K562 (cell line): Measurements from ENCODE around the gene HDGFL1. TPM values are rescaled to one million over a fixed set of nuclear protein-coding genes. Genes with fewer than 3 reads are reported as not detected.

Experiments used
- ATAC-seq: fragments of 200-7000 bp; cut with Tn5 transposase; 3 replicates; pipeline ENCODE4 v1.9.1; 2020; ENCODE audit warnings: moderate library complexity
- BruUV-seq: library from RNA; stranded (reverse); fragments of 400-500 nt; replicated peaks from 2 replicates; lab custom pipeline; 2021; lab: Mats Ljungman, UMichigan
- CTCF ChIA-PET: fragments of 300-600 bp; formaldehyde crosslinking; extraction: SDS; loops from one replicate; lab custom pipeline; 2021; ENCODE audit warnings: low intra/inter-chr PET ratio; lab: Yijun Ruan, JAX
- POLR2A ChIA-PET: fragments of 300-600, 350-650 bp; sonication (Branson Sonifier 250); formaldehyde crosslinking; extraction: SDS; loops from one replicate; lab custom pipeline; 2021; ENCODE audit warnings: antibody characterized with exemption, inconsistent platforms; lab: Yijun Ruan, JAX
- DNase-seq, 4 experiments: peaks; one replicate each; pipeline versions ENCODE4 v3.0.0 to v3.0.0-alpha.2; 2011 to 2018; ENCODE audit warnings: low spot score in 3 of 4, mixed read lengths in 3 of 4; ENCODE audit errors: extremely low read depth in 1 of 4
- FAIRE-seq: peaks from 2 replicates; lab custom pipeline; 2011; peaks lifted over from hg19 to GRCh38; lab: Jason Lieb, UNC
- H2AFZ ChIP-seq: 2 replicates; pipeline ENCODE4 v1.6.0; 2011; ENCODE audit warnings: low read depth, low read length, control low read depth, inconsistent platforms
- H3K27ac ChIP-seq: fragments of 200-600 bp; 3 replicates; pipeline ENCODE4 v1.8.0; 2011; ENCODE audit warnings: low read depth, mild to moderate bottlenecking, control low read depth, inconsistent platforms, low read length, moderate library complexity, mixed read lengths; ENCODE audit errors: extremely low read depth
- H3K27me3 ChIP-seq, 2 experiments: fragments of 300-600 bp in 1 of 2; 2 replicates in 1 of 2; 3 replicates in 1 of 2; pipeline versions ENCODE4 v1.6.0 to v1.8.0; 2011; ENCODE audit warnings: inconsistent platforms in 2 of 2, low read length in 2 of 2, mild to moderate bottlenecking in 1 of 2, mixed read lengths in 1 of 2, moderate library complexity in 1 of 2; ENCODE audit not compliant: control insufficient read depth in 2 of 2, insufficient read depth in 2 of 2
- H3K36me3 ChIP-seq: fragments of 300-600 bp; 3 replicates; pipeline ENCODE4 v1.8.0; 2011; ENCODE audit warnings: mild to moderate bottlenecking, low read length, inconsistent platforms; ENCODE audit not compliant: control insufficient read depth, insufficient read depth
- H3K4me1 ChIP-seq, 2 experiments: fragments of 200-600 bp in 1 of 2; replicated peaks in 1 of 2; 2 replicates in 1 of 2; 3 replicates in 1 of 2; pipeline versions ENCODE4 v1.5.1 to v1.8.0; 2011; ENCODE audit warnings: inconsistent platforms in 2 of 2, low read length in 2 of 2, mild to moderate bottlenecking in 1 of 2, mixed read lengths in 1 of 2, moderate library complexity in 1 of 2; ENCODE audit not compliant: control insufficient read depth in 2 of 2, insufficient read depth in 2 of 2
- H3K4me2 ChIP-seq: 2 replicates; pipeline ENCODE4 v1.6.1; 2011; ENCODE audit warnings: low read length, control low read depth, inconsistent platforms, mixed read lengths; ENCODE audit not compliant: insufficient read depth
- H3K4me3 ChIP-seq: fragments of 200-600 bp; sonication (generic), shearing (Covaris generic); 2 replicates; pipeline ENCODE4 v1.5.1; 2016; ENCODE audit warnings: control low read depth, inconsistent platforms
- H3K79me2 ChIP-seq: fragments of 200-600 bp; 3 replicates; pipeline ENCODE4 v1.8.0; 2011; ENCODE audit warnings: low read length, inconsistent platforms; ENCODE audit not compliant: control insufficient read depth, insufficient read depth
- H3K9ac ChIP-seq, 2 experiments: 2 replicates each; pipeline versions ENCODE4 v1.6.0 to v1.6.1; 2011; ENCODE audit warnings: low read depth in 2 of 2, low read length in 2 of 2, control low read depth in 1 of 2, inconsistent platforms in 1 of 2, mild to moderate bottlenecking in 1 of 2, mixed read lengths in 1 of 2; ENCODE audit not compliant: insufficient read depth in 1 of 2
- H3K9me1 ChIP-seq: one replicate; pipeline ENCODE4 v1.6.0; 2011; ENCODE audit warnings: inconsistent platforms, mild to moderate bottlenecking, low read length, moderate library complexity; ENCODE audit not compliant: control insufficient read depth, insufficient read depth
- H3K9me3 ChIP-seq: replicated peaks from 2 replicates; pipeline ENCODE4 v1.5.1; 2011; ENCODE audit warnings: low read depth, low read length, inconsistent platforms; ENCODE audit not compliant: control insufficient read depth, insufficient read depth
- H4K20me1 ChIP-seq: replicated peaks from 2 replicates; pipeline ENCODE4 v1.6.1; 2011; ENCODE audit warnings: low read length, inconsistent platforms, mixed read lengths; ENCODE audit not compliant: control insufficient read depth, insufficient read depth
- ATF3 ChIP-seq, 2 experiments: fragments of 450-650 bp in 1 of 2; sonication (generic) in 1 of 2; formaldehyde crosslinking in 1 of 2; IDR thresholded peaks in 1 of 2; conservative IDR thresholded peaks in 1 of 2; 2 replicates each; pipeline versions ENCODE4 v1.6.1 to v1.8.1; 2016 to 2023; ENCODE audit warnings: mild to moderate bottlenecking in 2 of 2, moderate library complexity in 2 of 2, inconsistent platforms in 1 of 2, missing genetic modification reagents in 1 of 2
- ELF2 ChIP-seq: fragments of 250-450 bp; sonication (Bioruptor Pico); IDR thresholded peaks from 2 replicates; pipeline ENCODE4 v1.5.0; 2021; ENCODE audit warnings: mild to moderate bottlenecking
- HMGN3 ChIP-seq: IDR thresholded peaks from 2 replicates; pipeline ENCODE4 v1.6.1; 2011; ENCODE audit warnings: borderline replicate concordance, low read depth, mild to moderate bottlenecking, mixed read lengths, low read length; ENCODE audit not compliant: insufficient read length; ENCODE audit errors: extremely low read depth
- HNRNPUL1 ChIP-seq: fragments of 200-400 bp; formaldehyde crosslinking; IDR thresholded peaks from 2 replicates; pipeline ENCODE4 v1.6.1; 2017; ENCODE audit warnings: low read length
- HOXB6 ChIP-seq: fragments of 250-450 bp; sonication (Bioruptor Pico); IDR thresholded peaks from 2 replicates; pipeline ENCODE4 v1.5.1; 2022; ENCODE audit warnings: mild to moderate bottlenecking, borderline replicate concordance
- RBFOX2 ChIP-seq: fragments of 200-400 bp; formaldehyde crosslinking; IDR thresholded peaks from 2 replicates; pipeline ENCODE4 v1.6.1; 2017; ENCODE audit warnings: low read depth, mild to moderate bottlenecking, low read length, moderate library complexity
- ZNF274 ChIP-seq: IDR thresholded peaks from 2 replicates; pipeline ENCODE4 v1.6.1; 2011; ENCODE audit warnings: low read depth, mild to moderate bottlenecking, low read length, moderate library complexity, borderline replicate concordance
- ZNF280B ChIP-seq: fragments of 250-450 bp; sonication (Bioruptor Pico); IDR thresholded peaks from 2 replicates; pipeline ENCODE4 v1.5.1; 2021; ENCODE audit warnings: mild to moderate bottlenecking
- WGBS: fragments of 100-300 bp; shearing (Covaris generic); methylation state at CpG from one replicate; pipeline ENCODE4 v1.1.6; 2016; ENCODE audit warnings: low coverage, mixed read lengths; ENCODE audit not compliant: insufficient coverage; ENCODE audit errors: missing lambda C conversion rate; 5-methylcytosine and 5-hydroxymethylcytosine counted together
- in situ Hi-C: fragments of 300-500 bp; cut with MboI; formaldehyde crosslinking; loops from 4 replicates; pipeline ENCODE4 v1.15.0; 2018; ENCODE audit warnings: inconsistent platforms, mixed read lengths
- intact Hi-C: fragments of 100-400 bp; cut with micrococcal nuclease; formaldehyde crosslinking; loops from 2 replicates; pipeline ENCODE4 v1.14.2; 2022
- polyA plus RNA-seq, 8 experiments: library from polyadenylated mRNA; depleted of rRNA in 4 of 8; stranded (reverse) in 5 of 8; unstranded in 3 of 8; fragments of >200 nt; fragmentation: Nextera tagmentation in 2 of 8; fragmentation: Illumina TruSeq in 1 of 8; extraction: Ambion mirVana in 2 of 8; extraction: Trizol in 1 of 8; gene quantifications; 2 replicates each; pipeline versions ENCODE4 v1.2.1 to v1.2.3, GENCODE V29; 2011 to 2014; ENCODE audit warnings: inconsistent platforms in 1 of 8, missing spikeins in 1 of 8
- total RNA-seq, 7 experiments: library from RNA; depleted of rRNA in 6 of 7; stranded (reverse); fragments of >200 nt in 6 of 7; fragmentation: Illumina TruSeq in 2 of 7; extraction: Trizol in 2 of 7; gene quantifications; 2 replicates each; pipeline versions ENCODE4 v1.2.1 to v1.2.3, GENCODE V29; 2011 to 2021; ENCODE audit warnings: low replicate concordance in 1 of 7

HDGFL1 gene
- total and polyA plus RNA-seq, 9 of the 15 experiments (the other 6 are each of a cell fraction or from before 2014, with no cell fraction given) = 0.04 to 0.64 (median 0.28) TPM

DNA sequence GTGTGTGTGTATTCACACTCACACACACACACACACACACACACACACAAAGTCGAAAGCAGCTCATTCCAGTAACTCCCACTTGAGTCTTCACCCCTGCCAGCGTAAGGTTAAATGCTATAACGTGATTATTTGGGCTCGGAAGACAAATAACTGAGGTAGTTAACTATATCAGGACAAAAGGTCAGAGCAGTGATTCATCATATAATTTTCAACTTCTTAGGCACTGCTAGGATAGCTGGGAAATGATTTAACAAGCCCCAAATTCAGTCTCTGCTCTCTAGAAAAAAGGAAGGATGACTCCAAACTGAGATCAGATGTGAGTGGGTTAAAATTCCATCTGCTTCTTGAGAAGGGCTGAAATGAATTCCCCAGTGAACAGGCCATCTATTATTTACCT lies 30.7 kb downstream of the HDGFL1 start:
- H3K4me1 ChIP-seq = no peaks in the 10 kb centered on the region
- H4K20me1 ChIP-seq = no peaks in the 10 kb centered on the region
- ATAC-seq (no peak), FAIRE-seq (no peak), DNase-seq (no peak)
- H3K36me3 ChIP-seq = no peaks in the 10 kb centered on the region
- intact Hi-C loops = no loop called here
- no peaks in the 10 kb centered on the region for H3K27me3 ChIP-seq
- H3K9me1 ChIP-seq = no peaks in the 10 kb centered on the region
- no peak overlapping the region for H3K4me2 ChIP-seq
- no peaks in the 10 kb centered on the region for H3K9me3 ChIP-seq
- 3% methylated on average over 4 of the region's 4 CpGs for WGBS
- H3K4me3 ChIP-seq = no peak overlapping the region
- H3K9ac ChIP-seq = no peak overlapping the region
- POLR2A ChIA-PET = interaction anchor here (1.4 kb wide), 1 partner anchor 21 kb away, joined by 4 read pairs; no protein-coding TSS in a partner anchor
- CTCF ChIA-PET = no interaction called here
- no peak overlapping the region for H2AFZ ChIP-seq
- in situ Hi-C loops = no loop called here
- no TSS peak for BruUV-seq
- no peak overlapping the region for H3K27ac ChIP-seq
- H3K79me2 ChIP-seq = no peaks in the 10 kb centered on the region
- TF ChIP-seq HNRNPUL1 (no peak), ATF3 (IDR thresholded peaks at IDR 0.05) (no peak), ATF3 (CRISPR knock-in tag; conservative IDR thresholded peaks at IDR 0.05) (no peak), HMGN3 (no peak), RBFOX2 (no peak), ELF2 (CRISPR knock-in tag) (no peak), ZNF280B (CRISPR knock-in tag) (no peak), ZNF274 (no peak), HOXB6 (CRISPR knock-in tag) (no peak)
